Fibroblast of lung (primary cell): ENCODE measurements around the gene KCTD10.

Source experiments
- CTCF ChIP-seq, 2 donors: IDR thresholded peaks in 1 of 2; conservative IDR thresholded peaks in 1 of 2; 1 replicate in 1 of 2; 2 replicates in 1 of 2; pipeline ENCODE4 v1.5.1; 2011 to 2012; ENCODE audit warnings: low read length in 2 of 2, control low read depth in 1 of 2, inconsistent platforms in 1 of 2, low read depth in 1 of 2, mild to moderate bottlenecking in 1 of 2
- EZH2 ChIP-seq: IDR thresholded peaks from 2 replicates; pipeline ENCODE4 v1.5.1; 2012; ENCODE audit warnings: low read length, control low read depth, mild to moderate bottlenecking; ENCODE audit errors: missing control alignments

GRCh38 chr12:109475993-109476806 lies 900 bp downstream of the KCTD10 start:
- TF ChIP-seq CTCF (conservative IDR thresholded peaks at IDR 0.05 in 1 of 2, IDR thresholded peaks at IDR 0.05 in 1 of 2; ENCODE audit: low read depth in 1 of 2, low read length in 2 of 2), result no peak
- no peak for TF ChIP-seq EZH2
